DOHH2 (cell line): ENCODE results near the gene TMEM39B.

Source experiments
- EZH2phosphoT487 ChIP-seq: fragments of 200-600 bp; sonication (generic); IDR thresholded peaks from 2 replicates; pipeline ENCODE4 v1.6.1; 2017; ENCODE audit warnings: borderline replicate concordance, mild to moderate bottlenecking, antibody characterized with exemption, low read length, moderate library complexity, mixed read lengths
- TF ChIP-seq, protein P1 (sequence below): fragments of 200-600 bp; sonication (generic); IDR thresholded peaks from one replicate; pipeline ENCODE4 v1.5.1; 2014; ENCODE audit warnings: antibody characterized with exemption, mild to moderate bottlenecking, low read depth, low read length; ENCODE audit not compliant: poor library complexity, severe bottlenecking

DNA sequence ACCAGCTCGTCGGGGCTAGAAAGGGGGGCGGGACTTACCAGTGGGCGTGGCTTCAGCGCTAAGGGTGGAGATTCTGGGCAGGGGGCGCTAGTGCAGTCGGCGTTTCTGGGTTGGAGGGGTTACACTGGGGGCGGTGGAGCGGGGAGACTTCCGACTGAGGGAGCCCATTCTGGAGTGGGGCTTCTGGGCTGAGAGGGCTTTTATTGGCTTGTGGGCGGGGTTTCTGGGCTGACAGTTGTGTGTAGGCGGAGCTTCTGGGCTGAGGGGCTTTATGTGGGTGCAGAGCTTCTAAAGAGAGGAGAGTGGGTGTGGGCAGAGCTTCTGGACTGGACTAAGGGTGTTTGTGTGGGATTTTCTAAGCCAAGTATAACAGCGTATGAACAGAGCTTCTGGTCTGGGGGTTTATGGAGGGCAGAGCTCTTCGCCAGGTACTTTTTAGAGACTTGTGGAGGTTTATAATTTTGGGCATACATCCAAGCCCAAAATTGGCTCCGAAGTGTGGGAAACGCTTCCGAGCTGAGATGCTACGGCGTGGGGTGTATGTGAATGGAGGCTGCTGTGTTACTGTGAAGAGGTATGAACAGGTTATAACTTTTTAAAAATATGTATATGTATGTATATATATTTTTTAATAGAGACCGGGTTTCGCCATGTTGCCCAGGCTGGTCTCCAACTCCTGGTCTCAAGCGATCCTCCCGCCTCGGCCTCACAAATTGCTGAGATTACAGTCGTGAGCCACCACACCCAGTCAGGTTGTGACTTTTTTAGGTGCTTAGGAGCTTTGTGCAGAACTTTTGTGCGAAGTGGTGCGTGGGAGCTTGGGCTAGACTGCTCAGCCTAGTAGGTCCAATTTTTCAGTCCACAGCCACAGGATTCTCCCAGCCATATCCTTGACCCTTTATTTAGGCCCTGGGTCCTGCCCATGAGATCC is 825 bp downstream of the TMEM39B start:
- TF ChIP-seq, protein P1, sequence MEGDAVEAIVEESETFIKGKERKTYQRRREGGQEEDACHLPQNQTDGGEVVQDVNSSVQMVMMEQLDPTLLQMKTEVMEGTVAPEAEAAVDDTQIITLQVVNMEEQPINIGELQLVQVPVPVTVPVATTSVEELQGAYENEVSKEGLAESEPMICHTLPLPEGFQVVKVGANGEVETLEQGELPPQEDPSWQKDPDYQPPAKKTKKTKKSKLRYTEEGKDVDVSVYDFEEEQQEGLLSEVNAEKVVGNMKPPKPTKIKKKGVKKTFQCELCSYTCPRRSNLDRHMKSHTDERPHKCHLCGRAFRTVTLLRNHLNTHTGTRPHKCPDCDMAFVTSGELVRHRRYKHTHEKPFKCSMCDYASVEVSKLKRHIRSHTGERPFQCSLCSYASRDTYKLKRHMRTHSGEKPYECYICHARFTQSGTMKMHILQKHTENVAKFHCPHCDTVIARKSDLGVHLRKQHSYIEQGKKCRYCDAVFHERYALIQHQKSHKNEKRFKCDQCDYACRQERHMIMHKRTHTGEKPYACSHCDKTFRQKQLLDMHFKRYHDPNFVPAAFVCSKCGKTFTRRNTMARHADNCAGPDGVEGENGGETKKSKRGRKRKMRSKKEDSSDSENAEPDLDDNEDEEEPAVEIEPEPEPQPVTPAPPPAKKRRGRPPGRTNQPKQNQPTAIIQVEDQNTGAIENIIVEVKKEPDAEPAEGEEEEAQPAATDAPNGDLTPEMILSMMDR = peak; percentile 62
- TF ChIP-seq EZH2phosphoT487 = no peak
